GM03348 (cell line): ENCODE measurements around the gene C1orf167.

Source experiments
- DNase-seq: peaks from one replicate; pipeline ENCODE4 v3.0.0; 2012; ENCODE audit warnings: low spot score

Gene C1orf167

GRCh38 chr1:11761988-11762406, at the start of gene C1orf167:
C1orf167 (plus strand) TSS chr1:11762193; CDS start chr1:11764401, 2,208 bp downstream.
- no peak for DNase-seq

GRCh38 chr1:11712285-11712684, 49.7 kb upstream of the C1orf167 start:
- no peak for DNase-seq

GRCh38 chr1:11713095-11713494, 48.9 kb upstream of the C1orf167 start:
- no peak for DNase-seq

- no peak for DNase-seq
These were observed 47.0 kb upstream of the C1orf167 start for GRCh38 chr1:11714831-11715575.

GRCh38 chr1:11719313-11720032, 42.5 kb upstream of the C1orf167 start:
- DNase-seq, result peak; percentile 86

GRCh38 chr1:11720033-11720376, 42.0 kb upstream of the C1orf167 start:
- DNase-seq, result no peak

GRCh38 chr1:11720525-11720924, 41.5 kb upstream of the C1orf167 start:
- no peak for DNase-seq

GRCh38 chr1:11721311-11721710, 40.7 kb upstream of the C1orf167 start:
- DNase-seq, result no peak

GRCh38 chr1:11722538-11722937, 39.5 kb upstream of the C1orf167 start:
- DNase-seq, result no peak

- no peak for DNase-seq
These were observed 36.4 kb upstream of the C1orf167 start for GRCh38 chr1:11725616-11726015.

GRCh38 chr1:11727119-11727518, 34.9 kb upstream of the C1orf167 start:
- no peak for DNase-seq

GRCh38 chr1:11728126-11728806, 33.7 kb upstream of the C1orf167 start:
- DNase-seq, result no peak

GRCh38 chr1:11729155-11729497, 32.9 kb upstream of the C1orf167 start:
- DNase-seq, result no peak

- no peak for DNase-seq
These were observed 32.2 kb upstream of the C1orf167 start for GRCh38 chr1:11729498-11730428.

- DNase-seq, result peak; percentile 70
These were observed 31.5 kb upstream of the C1orf167 start for GRCh38 chr1:11730429-11730891.

- DNase-seq, result peak; percentile 91
These were observed 30.2 kb upstream of the C1orf167 start for GRCh38 chr1:11731691-11732283.

- no peak for DNase-seq
These were observed 28.7 kb upstream of the C1orf167 start for GRCh38 chr1:11733306-11733705.

- no peak for DNase-seq
These were observed 26.5 kb upstream of the C1orf167 start for GRCh38 chr1:11735531-11735853.

GRCh38 chr1:11735854-11736745, 25.9 kb upstream of the C1orf167 start, which contains the start of gene AGTRAP:
AGTRAP (plus strand) TSS chr1:11736136; CDS start chr1:11736209, 73 bp downstream.
- peak; percentile 96 for DNase-seq
